Upper lobe of left lung (tissue), 6 donors: ENCODE data around the gene METTL17. TPM values are rescaled to one million over a fixed set of nuclear protein-coding genes. Genes with fewer than 3 reads are reported as not detected.
"Not testable (repeated sequence)": the region's sequence is repeated elsewhere in the genome, so short reads cannot be mapped to it uniquely, and the experiment has no call there.

ENCODE experiments used
- ATAC-seq, 2 donors: fragments of 200-7000 bp; cut with Tn5 transposase; one replicate each; pipeline ENCODE4 v1.9.1; 2022; ENCODE audit warnings: mild to moderate bottlenecking in 2 of 2, moderate library complexity in 2 of 2; ENCODE audit not compliant: low FRiP score in 2 of 2
- DNase-seq, 2 donors: peaks; one replicate each; pipeline ENCODE4 v3.0.0-alpha.2; 2019 to 2020
- H3K27ac ChIP-seq, 4 donors: fragments of 200-600 bp; sonication (generic); one replicate each; pipeline ENCODE4 v1.5.1; 2016 to 2019
- H3K27me3 ChIP-seq, 4 donors: fragments of 200-600 bp; sonication (generic); one replicate each; pipeline ENCODE4 v1.5.1; 2017 to 2019
- H3K36me3 ChIP-seq, 4 donors: fragments of 200-600 bp; sonication (generic); one replicate each; pipeline ENCODE4 v1.5.1; 2016 to 2019
- H3K4me1 ChIP-seq, 4 donors: fragments of 200-600 bp; sonication (generic); one replicate each; pipeline ENCODE4 v1.5.1; 2018 to 2019
- H3K4me3 ChIP-seq, 4 donors: fragments of 200-600 bp; sonication (generic); one replicate each; pipeline ENCODE4 v1.5.1; 2017 to 2019; ENCODE audit warnings: mild to moderate bottlenecking in 2 of 4, moderate library complexity in 1 of 4
- H3K9me3 ChIP-seq, 4 donors: fragments of 200-600 bp; sonication (generic); one replicate each; pipeline ENCODE4 v1.5.1; 2018 to 2019
- EP300 ChIP-seq, 4 donors: sonication (generic); formaldehyde crosslinking; IDR thresholded peaks; one replicate each; pipeline ENCODE4 v1.5.1; 2017; ENCODE audit warnings: antibody characterized with exemption in 4 of 4, control low read depth in 2 of 4
- POLR2A ChIP-seq, 4 donors: fragments of 450-650 bp; IDR thresholded peaks; one replicate each; pipeline ENCODE4 v1.5.1; 2016 to 2017; ENCODE audit warnings: antibody characterized with exemption in 4 of 4, mild to moderate bottlenecking in 2 of 4
- POLR2AphosphoS5 ChIP-seq, 2 donors: sonication (generic); formaldehyde crosslinking; IDR thresholded peaks; one replicate each; pipeline ENCODE4 v1.5.1; 2017; ENCODE audit warnings: antibody characterized with exemption in 2 of 2
- WGBS, 2 donors: methylation state at CpG; one replicate each; pipeline ENCODE4 v1.1.5; 2017 to 2018; 5-methylcytosine and 5-hydroxymethylcytosine counted together
- total RNA-seq, 6 donors: library from RNA; depleted of rRNA in 4 of 6; stranded (reverse); fragments of >200 nt in 4 of 6; gene quantifications; one replicate each; pipeline versions ENCODE4 v1.1.0 to v1.2.1, GENCODE V29; 2016 to 2021
- TF ChIP-seq, protein P1 (sequence below), 6 experiments: fragments of 450-650 bp in 4 of 6; fragments of 200-600 bp in 2 of 6; sonication (generic) in 2 of 6; IDR thresholded peaks; one replicate each; pipeline ENCODE4 v1.5.1; 2016 to 2019; ENCODE audit warnings: antibody characterized with exemption in 6 of 6
- donor health status: DM: no; HTN: no; CAD: no; lungs with moderate emphysema.
- donor health status: DM: no; HTN: yes; CAD: no; lungs with severe emphysema.

Gene METTL17
- 100 to 1,000 TPM in 1 of 6 donors, 10 to 100 TPM in 5; 39.2 to 202 (median 59.4) TPM for total RNA-seq

- peak; percentile 86 to 90 for DNase-seq
- Histone ChIP-seq H3K9me3 (no peaks in the 10 kb centered on the region), H3K4me1 (peaks cover 25 to 30% (median 28%) of the 10 kb centered on the region in 4 donors), H3K36me3 (peaks cover 19 to 34% (median 33%) of the 10 kb centered on the region in 4 donors), H3K27ac (peak within 1 kb of the TSS; percentile 67 to 90 (median 84)), H3K4me3 (peak within 1 kb of the TSS; percentile 67 to 95 (median 84)), H3K27me3 (no peaks in the 10 kb centered on the region)
- 0 to 2% methylated on average over 13 to 41 of the region's 42 CpGs for WGBS, 2 donors
- TF ChIP-seq EP300 (IDR thresholded peaks at IDR 0.05) (peak in 1 of 4 donors; percentile 30), POLR2AphosphoS5 (IDR thresholded peaks at IDR 0.05) (peak; percentile 78 to 85), POLR2A (IDR thresholded peaks at IDR 0.05) (peak in 2 of 4 donors; percentile 43 to 83)
- TF ChIP-seq, protein P1, sequence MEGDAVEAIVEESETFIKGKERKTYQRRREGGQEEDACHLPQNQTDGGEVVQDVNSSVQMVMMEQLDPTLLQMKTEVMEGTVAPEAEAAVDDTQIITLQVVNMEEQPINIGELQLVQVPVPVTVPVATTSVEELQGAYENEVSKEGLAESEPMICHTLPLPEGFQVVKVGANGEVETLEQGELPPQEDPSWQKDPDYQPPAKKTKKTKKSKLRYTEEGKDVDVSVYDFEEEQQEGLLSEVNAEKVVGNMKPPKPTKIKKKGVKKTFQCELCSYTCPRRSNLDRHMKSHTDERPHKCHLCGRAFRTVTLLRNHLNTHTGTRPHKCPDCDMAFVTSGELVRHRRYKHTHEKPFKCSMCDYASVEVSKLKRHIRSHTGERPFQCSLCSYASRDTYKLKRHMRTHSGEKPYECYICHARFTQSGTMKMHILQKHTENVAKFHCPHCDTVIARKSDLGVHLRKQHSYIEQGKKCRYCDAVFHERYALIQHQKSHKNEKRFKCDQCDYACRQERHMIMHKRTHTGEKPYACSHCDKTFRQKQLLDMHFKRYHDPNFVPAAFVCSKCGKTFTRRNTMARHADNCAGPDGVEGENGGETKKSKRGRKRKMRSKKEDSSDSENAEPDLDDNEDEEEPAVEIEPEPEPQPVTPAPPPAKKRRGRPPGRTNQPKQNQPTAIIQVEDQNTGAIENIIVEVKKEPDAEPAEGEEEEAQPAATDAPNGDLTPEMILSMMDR (IDR thresholded peaks at IDR 0.05) = peak in 2 of 6 experiments; percentile 28 to 42
- peak; percentile 95 to 96 for ATAC-seq
Measured at GRCh38 chr14:20989787-20990600, at the start of gene METTL17. METTL17 (plus strand) TSS chr14:20989980; CDS start chr14:20990003, 23 bp downstream.

- H3K36me3 ChIP-seq, H3K9me3 ChIP-seq, H3K27me3 ChIP-seq, H3K4me1 ChIP-seq, H3K27ac ChIP-seq, H3K4me3 ChIP-seq: not testable (repeated sequence)
- ATAC-seq = peak in 1 of 2 donors; percentile 52
- DNase-seq = peak in 1 of 2 donors; percentile 53
- WGBS, 2 donors = 46 to 66% methylated on average over 6 of the region's 6 CpGs
Measured at GRCh38 chr14:20945146-20945545, 44.6 kb upstream of the METTL17 start.

- DNase-seq, H3K36me3 ChIP-seq: not testable (repeated sequence)
- 80 to 89% methylated on average over 4 to 7 of the region's 9 CpGs for WGBS, 2 donors
Measured at GRCh38 chr14:20946707-20947106, 43.1 kb upstream of the METTL17 start.

DNA sequence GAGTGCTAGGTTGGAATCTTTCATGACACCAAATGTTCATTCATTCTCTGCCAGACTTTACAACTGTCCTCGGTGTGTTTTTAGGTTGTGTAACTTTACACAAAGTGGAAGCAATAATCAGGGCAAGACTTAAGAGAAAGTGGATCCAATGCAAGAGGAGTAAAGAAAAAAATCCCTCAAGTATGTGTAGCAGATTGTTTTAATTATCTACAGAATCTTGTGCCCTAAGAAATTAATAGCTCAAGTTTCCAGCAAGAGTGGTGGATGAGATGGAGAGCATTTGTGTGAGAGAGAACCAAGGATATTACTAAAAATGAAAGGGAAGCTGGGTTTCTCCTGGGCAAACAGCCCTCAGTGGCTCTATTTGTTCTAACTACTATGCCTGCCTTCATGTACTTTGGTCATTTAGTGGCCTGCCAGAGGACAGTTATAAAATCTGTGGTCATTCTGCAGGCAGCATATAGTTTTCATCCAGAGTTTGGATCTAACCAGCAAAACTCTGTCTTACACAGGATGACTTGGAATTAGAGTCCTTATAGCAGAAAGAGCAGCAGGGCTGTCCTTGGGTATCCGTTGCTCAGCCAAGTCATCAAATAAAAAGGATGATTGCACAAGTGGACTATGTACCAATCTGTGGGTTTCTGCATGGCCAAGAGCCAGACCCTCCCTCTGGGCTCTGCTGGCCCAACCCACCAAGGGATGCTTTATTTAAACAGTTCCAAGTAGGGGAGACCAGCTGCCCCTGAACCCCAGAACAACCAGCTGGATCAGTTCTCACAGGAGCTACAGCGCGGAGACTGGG, 34.8 kb upstream of the METTL17 start, which contains the start of gene RNASE2:
Gene RNASE2 (plus strand): TSS at position 752 of the 802 bp plus-strand sequence. CDS start 285 bp downstream, outside the sequence.
- H3K27ac ChIP-seq, H3K27me3 ChIP-seq, H3K4me1 ChIP-seq, DNase-seq, H3K9me3 ChIP-seq, H3K36me3 ChIP-seq, H3K4me3 ChIP-seq: not testable (repeated sequence)
- ATAC-seq = peak in 1 of 2 donors; percentile 55
- 49 to 62% methylated on average over 4 of the region's 4 CpGs for WGBS, 2 donors

More at GRCh38 chr14:20946707-20947106, 43.1 kb upstream of the METTL17 start:
- H3K27me3 ChIP-seq, H3K27ac ChIP-seq, H3K9me3 ChIP-seq, H3K4me3 ChIP-seq, H3K4me1 ChIP-seq: not testable (repeated sequence)
- ATAC-seq = peak in 1 of 2 donors; percentile 26

- not testable (repeated sequence) for H3K4me1 ChIP-seq, H3K27me3 ChIP-seq, H3K27ac ChIP-seq, H3K9me3 ChIP-seq, H3K36me3 ChIP-seq, H3K4me3 ChIP-seq
- ATAC-seq = peak in 1 of 2 donors; percentile 56
- 33 to 45% methylated on average over 5 of the region's 5 CpGs for WGBS, 2 donors
- peak in 1 of 2 donors; percentile 27 for DNase-seq
Measured at GRCh38 chr14:20955538-20955873, 34.3 kb upstream of the METTL17 start.

DNA sequence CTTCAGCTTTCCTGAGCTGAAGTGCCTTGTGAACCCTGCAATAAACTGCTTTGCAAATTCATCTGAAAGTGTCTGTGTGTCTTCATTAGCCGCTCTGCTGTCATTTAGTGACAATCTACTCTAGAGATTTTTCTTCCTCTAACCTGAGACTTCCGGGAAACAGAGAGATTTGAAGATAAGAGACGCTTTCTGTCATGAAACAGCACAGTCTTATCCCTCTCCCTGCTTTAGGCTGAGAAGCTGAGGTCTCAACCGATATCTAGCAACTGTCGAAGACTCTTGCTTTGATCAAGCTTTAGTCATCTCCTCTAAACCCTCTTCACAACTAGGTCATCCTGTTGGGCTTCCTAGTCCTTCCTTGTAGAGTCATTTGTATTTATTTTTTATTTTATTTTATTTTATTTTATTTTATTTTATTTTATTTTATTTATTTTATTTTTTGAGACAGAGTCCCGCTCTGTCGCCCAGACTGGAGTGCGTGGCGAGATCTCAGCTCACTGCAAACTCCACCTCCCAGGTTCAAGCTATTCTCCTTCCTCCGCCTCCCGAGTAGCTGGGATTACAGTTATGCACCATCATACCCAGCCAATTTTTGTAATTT, 33.3 kb upstream of the METTL17 start:
- TF ChIP-seq POLR2AphosphoS5 (IDR thresholded peaks at IDR 0.05) (no peak), POLR2A (IDR thresholded peaks at IDR 0.05) (no peak), EP300 (IDR thresholded peaks at IDR 0.05) (no peak)
- TF ChIP-seq, protein P1 (IDR thresholded peaks at IDR 0.05) = no peak
- Histone ChIP-seq H3K36me3 (no peaks in the 10 kb centered on the region), H3K9me3 (no peaks in the 10 kb centered on the region), H3K4me1 (no peaks in the 10 kb centered on the region), H3K27me3 (no peaks in the 10 kb centered on the region), H3K4me3 (no peak overlapping the region), H3K27ac (no peak overlapping the region)
- ATAC-seq = no peak
- 82 to 87% methylated on average over 11 of the region's 11 CpGs for WGBS, 2 donors
- DNase-seq = no peak

GRCh38 chr14:20958946-20959345, 30.8 kb upstream of the METTL17 start:
- H3K27ac ChIP-seq, H3K36me3 ChIP-seq, DNase-seq, H3K27me3 ChIP-seq, H3K4me1 ChIP-seq, H3K9me3 ChIP-seq, H3K4me3 ChIP-seq: not testable (repeated sequence)
- ATAC-seq = peak; percentile 8 to 16
